Measurements from ENCODE around the gene CEP112. TPM values are rescaled to one million over a fixed set of nuclear protein-coding genes. Genes with fewer than 3 reads are reported as not detected.

Gene CEP112
- total RNA-seq, 1 experiment from 2014 or later = 5.4 TPM

DNA sequence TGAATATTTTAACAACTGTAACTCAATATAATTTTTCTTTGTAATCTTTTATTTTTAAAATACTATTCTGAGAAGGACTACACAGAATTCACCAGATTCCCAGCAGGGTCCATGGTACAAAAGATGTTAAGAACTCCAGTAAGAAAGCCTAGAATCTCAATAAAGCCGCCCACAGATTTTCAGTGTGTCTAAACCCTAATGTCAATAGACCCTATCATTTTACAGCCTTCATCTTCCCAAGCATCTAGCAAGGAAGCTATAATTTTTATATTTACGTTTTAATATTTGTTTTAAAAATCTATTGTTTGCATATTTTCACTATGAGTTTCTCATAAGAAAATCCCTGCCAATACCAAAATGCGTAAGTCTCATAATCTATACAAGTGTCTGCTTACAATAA lies 148.5 kb downstream of the CEP112 start:
- Mint-ChIP-seq H3K9me3 (ENCODE audit: low read depth, unreplicated experiment) (no peaks in the 10 kb centered on the region), H3K27ac (ENCODE audit: unreplicated experiment) (no peak overlapping the region), H3K4me3 (ENCODE audit: low read depth, unreplicated experiment) (no peak overlapping the region), H3K4me1 (ENCODE audit: low read depth, unreplicated experiment) (no peaks in the 10 kb centered on the region), H3K27me3 (ENCODE audit: unreplicated experiment) (no peaks in the 10 kb centered on the region), H3K36me3 (ENCODE audit: insufficient read depth, unreplicated experiment) (no peaks in the 10 kb centered on the region)
- no TSS peak for BruUV-seq (replicated peaks)
- CTCF ChIA-PET = no interaction called here
- TF ChIP-seq, protein P1, sequence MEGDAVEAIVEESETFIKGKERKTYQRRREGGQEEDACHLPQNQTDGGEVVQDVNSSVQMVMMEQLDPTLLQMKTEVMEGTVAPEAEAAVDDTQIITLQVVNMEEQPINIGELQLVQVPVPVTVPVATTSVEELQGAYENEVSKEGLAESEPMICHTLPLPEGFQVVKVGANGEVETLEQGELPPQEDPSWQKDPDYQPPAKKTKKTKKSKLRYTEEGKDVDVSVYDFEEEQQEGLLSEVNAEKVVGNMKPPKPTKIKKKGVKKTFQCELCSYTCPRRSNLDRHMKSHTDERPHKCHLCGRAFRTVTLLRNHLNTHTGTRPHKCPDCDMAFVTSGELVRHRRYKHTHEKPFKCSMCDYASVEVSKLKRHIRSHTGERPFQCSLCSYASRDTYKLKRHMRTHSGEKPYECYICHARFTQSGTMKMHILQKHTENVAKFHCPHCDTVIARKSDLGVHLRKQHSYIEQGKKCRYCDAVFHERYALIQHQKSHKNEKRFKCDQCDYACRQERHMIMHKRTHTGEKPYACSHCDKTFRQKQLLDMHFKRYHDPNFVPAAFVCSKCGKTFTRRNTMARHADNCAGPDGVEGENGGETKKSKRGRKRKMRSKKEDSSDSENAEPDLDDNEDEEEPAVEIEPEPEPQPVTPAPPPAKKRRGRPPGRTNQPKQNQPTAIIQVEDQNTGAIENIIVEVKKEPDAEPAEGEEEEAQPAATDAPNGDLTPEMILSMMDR (IDR thresholded peaks at IDR 0.05; ENCODE audit: unreplicated experiment) = no peak
- no peak for DNase-seq
- intact Hi-C loops (cut with micrococcal nuclease; ENCODE audit: unreplicated experiment) = no loop called here

GRCh38 chr17:66040402-66040801 lies 151.5 kb downstream of the CEP112 start:
- CTCF ChIA-PET = interaction anchor here (0.5 kb wide), 1 partner anchor 70 kb away, joined by 3 read pairs; no protein-coding TSS in a partner anchor
- BruUV-seq (replicated peaks) = no TSS peak
- intact Hi-C loops (cut with micrococcal nuclease; ENCODE audit: unreplicated experiment) = no loop called here
- H3K4me1 Mint-ChIP-seq (ENCODE audit: low read depth, unreplicated experiment) = no peaks in the 10 kb centered on the region
- peak; percentile 8 for DNase-seq
- H3K36me3 Mint-ChIP-seq (ENCODE audit: insufficient read depth, unreplicated experiment) = no peaks in the 10 kb centered on the region
- H3K9me3 Mint-ChIP-seq (ENCODE audit: low read depth, unreplicated experiment) = no peaks in the 10 kb centered on the region
- H3K27ac Mint-ChIP-seq (ENCODE audit: unreplicated experiment) = no peak overlapping the region
- no peak overlapping the region for H3K4me3 Mint-ChIP-seq (ENCODE audit: low read depth, unreplicated experiment)
- TF ChIP-seq, protein P1 (IDR thresholded peaks at IDR 0.05; ENCODE audit: unreplicated experiment) = no peak
- no peaks in the 10 kb centered on the region for H3K27me3 Mint-ChIP-seq (ENCODE audit: unreplicated experiment)

- no peaks in the 10 kb centered on the region for H3K9me3 Mint-ChIP-seq (ENCODE audit: low read depth, unreplicated experiment)
- no TSS peak for BruUV-seq (replicated peaks)
- DNase-seq = no peak
- H3K27ac Mint-ChIP-seq (ENCODE audit: unreplicated experiment) = no peak overlapping the region
- H3K4me1 Mint-ChIP-seq (ENCODE audit: low read depth, unreplicated experiment) = no peaks in the 10 kb centered on the region
- no peak overlapping the region for H3K4me3 Mint-ChIP-seq (ENCODE audit: low read depth, unreplicated experiment)
- intact Hi-C loops (cut with micrococcal nuclease; ENCODE audit: unreplicated experiment) = no loop called here
- TF ChIP-seq, protein P1 (IDR thresholded peaks at IDR 0.05; ENCODE audit: unreplicated experiment) = no peak
- H3K36me3 Mint-ChIP-seq (ENCODE audit: insufficient read depth, unreplicated experiment) = no peaks in the 10 kb centered on the region
- CTCF ChIA-PET = no interaction called here
- H3K27me3 Mint-ChIP-seq (ENCODE audit: unreplicated experiment) = no peaks in the 10 kb centered on the region
These were observed 153.8 kb downstream of the CEP112 start for GRCh38 chr17:66038125-66038524.

DNA sequence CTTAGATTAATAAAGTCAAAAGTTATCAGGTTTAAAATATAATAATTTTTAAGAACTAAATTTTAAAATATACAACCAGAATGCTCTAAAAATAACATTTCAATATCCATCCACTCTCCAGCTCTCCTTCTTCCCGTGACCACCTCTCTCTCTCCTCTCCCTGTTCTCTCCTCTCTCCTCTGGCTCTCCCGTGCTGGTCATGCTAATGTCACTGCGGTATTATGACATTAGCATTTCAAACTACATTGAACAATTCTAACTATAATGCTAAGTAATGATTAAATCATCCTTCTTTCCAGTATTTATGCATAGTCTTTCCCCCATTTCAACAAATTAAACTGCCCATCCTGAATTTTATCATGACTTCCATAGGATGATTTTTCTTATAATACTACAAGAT lies 154.7 kb downstream of the CEP112 start:
- DNase-seq = no peak
- Mint-ChIP-seq H3K36me3 (ENCODE audit: insufficient read depth, unreplicated experiment) (no peaks in the 10 kb centered on the region), H3K27ac (ENCODE audit: unreplicated experiment) (no peak overlapping the region), H3K4me1 (ENCODE audit: low read depth, unreplicated experiment) (no peaks in the 10 kb centered on the region), H3K4me3 (ENCODE audit: low read depth, unreplicated experiment) (no peak overlapping the region), H3K27me3 (ENCODE audit: unreplicated experiment) (no peaks in the 10 kb centered on the region), H3K9me3 (ENCODE audit: low read depth, unreplicated experiment) (no peaks in the 10 kb centered on the region)
- TF ChIP-seq, protein P1 (IDR thresholded peaks at IDR 0.05; ENCODE audit: unreplicated experiment) = no peak
- CTCF ChIA-PET = no interaction called here
- no TSS peak for BruUV-seq (replicated peaks)
- intact Hi-C loops (cut with micrococcal nuclease; ENCODE audit: unreplicated experiment) = no loop called here

Data from Calu3 (cell line).